RPMI8226 (cell line): ENCODE measurements around the gene GLB1L3.

Source experiments
- DNase-seq: peaks from one replicate; pipeline ENCODE4 v3.0.0-alpha.2; 2015

GLB1L3 gene

DNA sequence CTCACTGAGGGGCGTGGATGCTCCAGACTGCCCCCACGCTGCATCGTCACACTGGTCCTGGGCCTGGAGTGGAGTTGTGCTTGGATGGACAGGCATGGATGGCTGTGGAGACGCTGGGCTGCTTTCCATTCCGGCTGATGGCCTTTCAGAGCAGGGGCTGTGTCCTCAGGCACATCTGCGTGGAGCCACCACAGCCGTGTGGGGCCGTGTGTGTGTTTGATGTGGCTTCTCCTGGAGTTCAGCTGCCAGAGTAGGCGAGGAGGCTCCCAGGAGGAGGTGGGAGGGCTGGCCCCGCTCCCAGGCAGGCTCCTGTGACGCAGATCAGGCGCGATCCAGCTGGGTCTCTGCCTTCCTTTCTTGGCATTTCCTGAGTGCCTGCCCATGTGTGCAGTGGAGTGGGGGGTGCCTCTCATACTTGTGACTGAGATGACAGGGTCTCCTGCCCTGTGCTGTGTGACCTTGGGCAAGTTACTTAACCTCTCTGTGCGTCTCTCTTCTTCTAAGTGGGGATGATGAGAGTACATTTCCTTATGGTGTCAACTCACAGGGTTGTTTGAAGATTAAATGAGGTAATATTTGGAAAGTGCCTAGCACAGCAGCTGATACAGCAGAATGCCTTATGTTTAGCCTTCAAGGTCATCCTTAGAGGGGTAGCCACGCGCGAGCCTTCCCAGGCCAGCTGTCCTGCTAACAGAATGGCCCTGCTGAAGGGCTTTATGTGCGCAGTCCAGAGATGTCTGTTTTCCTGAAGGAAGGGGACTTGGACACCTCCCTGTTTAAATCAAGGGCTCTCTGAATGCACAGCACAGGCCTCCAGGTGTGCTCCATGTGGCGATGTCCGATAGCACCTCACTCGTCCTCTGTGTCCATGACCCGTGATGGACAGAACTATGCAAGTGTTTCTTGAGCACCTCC is 89.1 kb downstream of the GLB1L3 start:
- DNase-seq: no peak

DNA sequence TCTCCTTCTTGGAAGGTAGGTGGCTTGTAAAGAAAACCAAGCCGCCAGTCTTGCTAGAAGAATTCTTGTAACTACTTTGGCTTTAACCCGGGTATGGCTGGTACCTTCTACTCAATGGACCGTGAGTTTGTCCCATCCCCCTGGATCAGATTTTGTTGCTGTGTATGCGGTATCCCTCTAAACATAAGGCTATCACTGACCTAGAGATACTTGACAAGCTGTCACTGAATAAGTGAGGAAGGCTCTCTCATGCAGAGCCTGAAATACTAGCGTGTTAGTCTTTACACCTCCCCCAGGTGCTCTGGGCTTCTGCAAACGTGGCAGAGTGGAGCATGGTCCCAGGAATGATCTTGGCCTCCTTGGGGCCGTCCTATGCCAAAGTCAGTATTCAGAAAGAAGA is 90.1 kb downstream of the GLB1L3 start:
- DNase-seq: no peak

- DNase-seq: no peak
These were observed 91.6 kb downstream of the GLB1L3 start for GRCh38 chr11:134367781-134368180.
